ENCODE data around the gene SIDT2.
"Not testable (repeated sequence)": the region's sequence is repeated elsewhere in the genome, so short reads cannot be mapped to it uniquely, and the experiment has no call there.

Gene SIDT2

GRCh38 chr11:117204283-117205080, 25.9 kb downstream of the SIDT2 start:
- DNase-seq (ENCODE audit: low read depth): no peak
- H3K4me3 ChIP-seq (ENCODE audit: low read depth, low read length): no peak overlapping the region
- no peak for TF ChIP-seq CTCF (IDR thresholded peaks at IDR 0.05; ENCODE audit: control insufficient read depth, extremely low read depth, insufficient read depth)

DNA sequence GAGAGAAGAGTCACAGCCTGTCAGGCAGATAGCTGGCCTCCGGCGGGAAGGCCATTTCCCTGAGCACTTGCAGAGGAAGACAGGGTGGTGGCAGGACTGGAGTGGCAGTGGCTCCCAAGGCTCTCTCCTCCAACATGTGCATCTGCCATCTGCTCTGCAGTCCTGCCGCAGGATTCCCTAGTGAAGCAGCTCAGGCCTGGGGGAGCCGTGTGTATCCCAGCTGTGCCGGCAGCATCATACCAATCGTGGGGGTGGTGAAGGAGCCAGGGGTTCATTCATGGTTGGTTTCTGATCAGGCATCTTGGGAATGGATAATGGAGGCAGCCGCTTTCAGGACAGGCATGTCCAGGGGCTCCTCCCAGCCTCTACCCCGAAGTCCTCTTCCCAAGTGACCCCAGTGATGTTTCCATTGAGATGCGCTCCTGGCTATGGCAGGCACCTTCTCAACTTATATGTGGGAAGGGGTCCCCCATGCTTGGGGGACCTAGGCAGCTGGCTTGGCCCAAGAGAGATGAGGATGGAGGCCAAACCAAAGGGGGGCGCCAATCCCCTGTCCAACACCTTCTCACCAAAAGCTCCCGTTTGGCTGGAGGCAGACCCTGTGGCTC, 26.8 kb downstream of the SIDT2 start:
- DNase-seq (ENCODE audit: low read depth): no peak
- TF ChIP-seq CTCF (IDR thresholded peaks at IDR 0.05; ENCODE audit: control insufficient read depth, extremely low read depth, insufficient read depth): no peak
- no peak overlapping the region for H3K4me3 ChIP-seq (ENCODE audit: low read depth, low read length)

DNA sequence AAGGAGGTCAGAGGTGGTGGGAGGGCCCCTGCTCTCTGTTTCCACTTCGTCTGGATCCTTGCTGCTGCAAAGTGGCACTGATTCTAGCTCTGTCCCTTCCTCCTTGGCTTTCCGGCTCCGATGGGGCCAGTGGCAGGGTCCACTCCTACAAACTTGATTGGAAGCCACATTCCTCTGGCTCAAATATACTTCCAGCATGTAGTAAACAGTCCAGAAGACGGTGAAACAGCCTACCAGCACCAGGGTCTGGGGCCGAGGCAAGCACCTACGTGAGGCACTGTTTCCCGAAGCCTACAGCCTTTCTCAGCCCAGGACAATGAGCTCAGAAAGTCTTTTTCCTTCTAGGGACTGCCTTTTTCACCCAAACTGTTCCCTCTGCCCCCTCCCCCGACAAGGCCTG, 27.6 kb downstream of the SIDT2 start:
- not testable (repeated sequence) for DNase-seq (ENCODE audit: low read depth); H3K4me3 ChIP-seq (ENCODE audit: low read depth, low read length)

- H3K4me3 ChIP-seq (ENCODE audit: low read depth, low read length); DNase-seq (ENCODE audit: low read depth): not testable (repeated sequence)
These were observed 28.3 kb downstream of the SIDT2 start for GRCh38 chr11:117206859-117207258.

DNA sequence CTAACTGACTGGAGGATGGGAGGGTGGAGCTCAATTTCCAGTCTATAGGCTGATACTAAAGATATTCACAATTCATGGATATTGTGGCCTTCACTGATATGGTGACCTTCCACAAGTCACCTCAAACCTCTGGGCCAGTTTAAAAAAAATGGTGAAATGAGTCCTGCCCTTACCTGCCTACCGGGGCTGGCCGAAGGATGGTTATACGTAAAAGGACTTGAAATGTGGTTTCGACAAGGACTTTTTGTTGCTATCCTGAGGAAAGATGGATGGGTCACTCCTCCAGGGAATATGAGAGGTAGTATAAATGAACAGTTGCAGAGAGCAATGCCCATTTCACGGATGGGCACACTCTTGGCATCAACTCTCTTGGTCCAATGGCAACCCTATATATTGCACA, 28.9 kb downstream of the SIDT2 start:
- not testable (repeated sequence) for DNase-seq (ENCODE audit: low read depth); H3K4me3 ChIP-seq (ENCODE audit: low read depth, low read length)

DNA sequence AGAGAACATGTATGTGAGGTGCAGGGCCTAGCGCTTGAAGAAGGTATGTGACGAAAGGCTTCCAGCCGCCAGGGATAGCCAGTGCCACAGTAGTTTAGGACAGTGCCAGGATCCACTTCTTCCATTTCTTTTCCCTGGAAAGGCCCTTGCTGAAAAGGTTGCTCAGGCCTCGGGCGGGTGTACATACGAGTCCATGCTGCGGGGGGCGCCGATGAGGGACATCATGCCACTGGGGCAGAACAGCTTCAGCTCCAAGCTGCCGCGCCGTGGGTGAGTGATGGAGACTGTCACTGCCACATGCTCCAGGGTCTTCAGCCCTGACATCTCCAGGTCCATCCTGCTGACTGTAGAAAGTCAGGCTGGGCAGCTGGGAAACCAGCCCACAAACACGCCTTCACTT, 30.2 kb downstream of the SIDT2 start:
- not testable (repeated sequence) for DNase-seq (ENCODE audit: low read depth)

DNA sequence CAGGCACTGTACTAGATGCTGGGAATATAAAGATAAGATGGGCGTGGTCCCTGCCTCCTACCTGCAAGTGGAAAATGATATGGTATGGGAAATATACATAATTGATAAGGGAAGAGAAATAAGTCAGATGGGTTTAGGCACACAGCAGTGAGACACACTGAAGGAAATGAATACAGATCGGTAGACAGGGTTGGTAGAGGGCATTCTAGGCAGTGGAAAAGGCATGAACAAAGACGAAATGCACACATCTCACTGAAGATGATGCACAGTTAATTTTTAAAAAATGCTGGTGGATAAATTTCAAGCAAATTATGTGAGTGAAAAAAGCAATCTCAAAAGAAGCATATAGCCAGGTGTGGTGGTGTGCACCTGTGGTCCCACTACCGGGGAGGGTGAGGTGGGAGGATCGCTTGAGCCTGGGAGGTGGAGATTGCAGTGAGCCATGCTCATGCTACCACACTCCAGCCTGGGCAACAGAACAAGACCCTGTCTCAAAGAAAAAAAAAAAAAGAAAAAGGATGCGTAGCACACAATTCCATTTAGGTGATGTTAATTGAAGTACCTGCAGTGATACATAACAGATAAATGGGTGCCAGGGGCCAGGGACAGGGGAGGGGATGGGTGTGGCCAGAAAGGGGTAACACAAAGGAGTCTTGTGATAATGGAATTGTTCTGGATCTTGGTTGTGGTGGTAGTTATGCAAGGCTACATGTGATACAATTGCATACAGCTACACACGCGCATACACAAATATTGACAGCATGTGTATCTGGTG, 31.0 kb downstream of the SIDT2 start:
- not testable (repeated sequence) for H3K4me3 ChIP-seq (ENCODE audit: low read depth, low read length); DNase-seq (ENCODE audit: low read depth)

More for the DNA sequence above, 30.2 kb downstream of the SIDT2 start:
- H3K4me3 ChIP-seq (ENCODE audit: low read depth, low read length): not testable (repeated sequence)

- no peak for TF ChIP-seq CTCF (IDR thresholded peaks at IDR 0.05; ENCODE audit: control insufficient read depth, extremely low read depth, insufficient read depth)
- DNase-seq (ENCODE audit: low read depth): no peak
- H3K4me3 ChIP-seq (ENCODE audit: low read depth, low read length): no peak overlapping the region
These were observed 32.1 kb downstream of the SIDT2 start for GRCh38 chr11:117210620-117211019.

GRCh38 chr11:117212697-117213355, 34.3 kb downstream of the SIDT2 start:
- no peak overlapping the region for H3K4me3 ChIP-seq (ENCODE audit: low read depth, low read length)
- no peak for TF ChIP-seq CTCF (IDR thresholded peaks at IDR 0.05; ENCODE audit: control insufficient read depth, extremely low read depth, insufficient read depth)
- DNase-seq (ENCODE audit: low read depth): no peak

All from LNCaP clone FGC (cell line).